ENCODE results near the gene KIF18B.
"Not testable (repeated sequence)": the region's sequence is repeated elsewhere in the genome, so short reads cannot be mapped to it uniquely, and the experiment has no call there.

KIF18B gene

GRCh38 chr17:44952946-44953475, 5.4 kb upstream of the KIF18B start:
- H3K27ac ChIP-seq (ENCODE audit: poor library complexity, severe bottlenecking), result no peak overlapping the region
- H3K4me3 ChIP-seq (ENCODE audit: severe bottlenecking), result no peak overlapping the region
- no peaks in the 10 kb centered on the region for H3K4me1 ChIP-seq (ENCODE audit: insufficient read depth, poor library complexity, severe bottlenecking)
- no peaks in the 10 kb centered on the region for H3K36me3 ChIP-seq (ENCODE audit: low read depth)
- no peaks in the 10 kb centered on the region for H3K9me3 ChIP-seq (ENCODE audit: severe bottlenecking)
- DNase-seq (ENCODE audit: low spot score) (peak; percentile 24), ATAC-seq (ENCODE audit: low read depth) (no peak)
- H3K27me3 ChIP-seq (ENCODE audit: insufficient read depth, poor library complexity, severe bottlenecking), result no peaks in the 10 kb centered on the region
- no peak for TF ChIP-seq CTCF (IDR thresholded peaks at IDR 0.05; ENCODE audit: poor library complexity, severe bottlenecking)

- H3K27me3 ChIP-seq (ENCODE audit: insufficient read depth, poor library complexity, severe bottlenecking), result no peaks in the 10 kb centered on the region
- H3K27ac ChIP-seq (ENCODE audit: poor library complexity, severe bottlenecking), result peak overlapping the region; percentile 74
- H3K9me3 ChIP-seq (ENCODE audit: severe bottlenecking), result no peaks in the 10 kb centered on the region
- DNase-seq (ENCODE audit: low spot score), result no peak
- H3K36me3 ChIP-seq (ENCODE audit: low read depth), result peaks cover 33% of the 10 kb centered on the region
- no peak for ATAC-seq (ENCODE audit: low read depth)
- H3K4me1 ChIP-seq (ENCODE audit: insufficient read depth, poor library complexity, severe bottlenecking), result peaks cover 14% of the 10 kb centered on the region
- H3K4me3 ChIP-seq (ENCODE audit: severe bottlenecking), result peak overlapping the region; percentile 70
- TF ChIP-seq CTCF (IDR thresholded peaks at IDR 0.05; ENCODE audit: poor library complexity, severe bottlenecking), result no peak
Measured at GRCh38 chr17:44948315-44948795, 782 bp upstream of the KIF18B start.

GRCh38 chr17:44945652-44946051, 1.9 kb downstream of the KIF18B start:
- Histone ChIP-seq H3K36me3 (ENCODE audit: low read depth) (peaks cover 46% of the 10 kb centered on the region), H3K27ac (ENCODE audit: poor library complexity, severe bottlenecking) (peak overlapping the region; percentile 74), H3K4me1 (ENCODE audit: insufficient read depth, poor library complexity, severe bottlenecking) (peaks cover 34% of the 10 kb centered on the region)
- DNase-seq (ENCODE audit: low spot score); H3K9me3 ChIP-seq (ENCODE audit: severe bottlenecking); H3K27me3 ChIP-seq (ENCODE audit: insufficient read depth, poor library complexity, severe bottlenecking); ATAC-seq (ENCODE audit: low read depth); H3K4me3 ChIP-seq (ENCODE audit: severe bottlenecking): not testable (repeated sequence)

- peaks cover 46% of the 10 kb centered on the region for H3K4me1 ChIP-seq (ENCODE audit: insufficient read depth, poor library complexity, severe bottlenecking)
- H3K27me3 ChIP-seq (ENCODE audit: insufficient read depth, poor library complexity, severe bottlenecking), result no peaks in the 10 kb centered on the region
- no peak for TF ChIP-seq CTCF (IDR thresholded peaks at IDR 0.05; ENCODE audit: poor library complexity, severe bottlenecking)
- ATAC-seq (ENCODE audit: low read depth) (no peak), DNase-seq (ENCODE audit: low spot score) (peak; percentile 25)
- H3K36me3 ChIP-seq (ENCODE audit: low read depth), result peaks cover 72% of the 10 kb centered on the region
- peak overlapping the region; percentile 84 for H3K27ac ChIP-seq (ENCODE audit: poor library complexity, severe bottlenecking)
- H3K9me3 ChIP-seq (ENCODE audit: severe bottlenecking), result no peaks in the 10 kb centered on the region
- H3K4me3 ChIP-seq (ENCODE audit: severe bottlenecking), result no peak overlapping the region
Measured at GRCh38 chr17:44942456-44942855, 5.1 kb downstream of the KIF18B start.

GRCh38 chr17:44941712-44942331, 5.8 kb downstream of the KIF18B start:
- ATAC-seq (ENCODE audit: low read depth) (peak; percentile 5; the same call in 1 of the 3 replicates), DNase-seq (ENCODE audit: low spot score) (peak; percentile 51)
- H3K4me1 ChIP-seq (ENCODE audit: insufficient read depth, poor library complexity, severe bottlenecking), result peaks cover 48% of the 10 kb centered on the region
- H3K36me3 ChIP-seq (ENCODE audit: low read depth), result peaks cover 79% of the 10 kb centered on the region
- H3K27ac ChIP-seq (ENCODE audit: poor library complexity, severe bottlenecking), result peak overlapping the region; percentile 84
- H3K4me3 ChIP-seq (ENCODE audit: severe bottlenecking), result no peak overlapping the region
- TF ChIP-seq CTCF (IDR thresholded peaks at IDR 0.05; ENCODE audit: poor library complexity, severe bottlenecking), result no peak
- no peaks in the 10 kb centered on the region for H3K27me3 ChIP-seq (ENCODE audit: insufficient read depth, poor library complexity, severe bottlenecking)
- no peaks in the 10 kb centered on the region for H3K9me3 ChIP-seq (ENCODE audit: severe bottlenecking)

All from RWPE2 (cell line).